ENCODE results near the gene PNPT1. TPM values are rescaled to one million over a fixed set of nuclear protein-coding genes. Genes with fewer than 3 reads are reported as not detected.

Gene PNPT1
- total RNA-seq, 4 donors from 2014 or later = 6.6 to 18.3 (median 14.3) TPM

- Histone ChIP-seq H3K9me3 (no peaks in the 10 kb centered on the region), H3K36me3 (no peaks in the 10 kb centered on the region), H3K27me3 (no peaks in the 10 kb centered on the region), H3K4me1 (peaks cover 0 to 12% (median 0%) of the 10 kb centered on the region in 3 donors), H3K4me3 (no peak overlapping the region), H3K27ac (peak overlapping the region in 2 of 4 donors; percentile 6 to 23)
- intact Hi-C loops (cut with DNase I) = no loop called here
- 53 to 64% methylated on average over 4 of the region's 4 CpGs for WGBS, 2 donors
- no peak for DNase-seq
- TF ChIP-seq POLR2A (IDR thresholded peaks at IDR 0.05) (no peak), CTCF (IDR thresholded peaks at IDR 0.05) (no peak)
Measured at GRCh38 chr2:55732854-55733253, 39.2 kb upstream of the PNPT1 start.

- no peaks in the 10 kb centered on the region for H3K9me3 ChIP-seq
- WGBS, 2 donors = 38 to 58% methylated on average over 1 of the region's 1 CpG
Measured at GRCh38 chr2:55729136-55729685, 35.6 kb upstream of the PNPT1 start.

GRCh38 chr2:55721596-55722215 lies 28.1 kb upstream of the PNPT1 start:
- Histone ChIP-seq H3K9me3 (no peaks in the 10 kb centered on the region), H3K4me3 (no peak overlapping the region), H3K27ac (no peak overlapping the region), H3K27me3 (no peaks in the 10 kb centered on the region), H3K4me1 (peaks cover 0 to 7% (median 0%) of the 10 kb centered on the region in 3 donors), H3K36me3 (no peaks in the 10 kb centered on the region)
- DNase-seq = no peak
- intact Hi-C loops (cut with DNase I) = no loop called here
- 50 to 57% methylated on average over 5 of the region's 5 CpGs for WGBS, 2 donors
- TF ChIP-seq POLR2A (IDR thresholded peaks at IDR 0.05) (no peak), CTCF (IDR thresholded peaks at IDR 0.05) (no peak)

More at GRCh38 chr2:55729136-55729685, 35.6 kb upstream of the PNPT1 start:
- Histone ChIP-seq H3K36me3 (no peaks in the 10 kb centered on the region), H3K27me3 (no peaks in the 10 kb centered on the region), H3K4me3 (no peak overlapping the region), H3K4me1 (peaks cover 0 to 10% (median 0%) of the 10 kb centered on the region in 3 donors), H3K27ac (no peak overlapping the region)
- DNase-seq = no peak
- intact Hi-C loops (cut with DNase I) = no loop called here
- TF ChIP-seq CTCF (IDR thresholded peaks at IDR 0.05) (no peak), POLR2A (IDR thresholded peaks at IDR 0.05) (no peak)

- intact Hi-C loops (cut with DNase I) = no loop called here
- TF ChIP-seq POLR2A (IDR thresholded peaks at IDR 0.05) (no peak), CTCF (IDR thresholded peaks at IDR 0.05) (no peak)
- Histone ChIP-seq H3K4me1 (peaks cover 0 to 7% (median 0%) of the 10 kb centered on the region in 3 donors), H3K4me3 (no peak overlapping the region), H3K27me3 (no peaks in the 10 kb centered on the region), H3K9me3 (no peaks in the 10 kb centered on the region), H3K36me3 (no peaks in the 10 kb centered on the region), H3K27ac (no peak overlapping the region)
- 62 to 66% methylated on average over 9 to 11 of the region's 11 CpGs for WGBS, 2 donors
- no peak for DNase-seq
Measured at GRCh38 chr2:55720417-55720816, 26.8 kb upstream of the PNPT1 start.

- DNase-seq = no peak
- no peak overlapping the region for H3K4me3 ChIP-seq
- TF ChIP-seq POLR2A (IDR thresholded peaks at IDR 0.05) (no peak), CTCF (IDR thresholded peaks at IDR 0.05) (no peak)
- no peak overlapping the region for H3K27ac ChIP-seq
- WGBS, 2 donors = 77 to 100% methylated on average over 1 of the region's 1 CpG
- intact Hi-C loops (cut with DNase I) = loop anchor here (5.0 to 10.0 kb wide), 2 partner anchors 287 to 405 kb away; no protein-coding TSS in a partner anchor
- no peaks in the 10 kb centered on the region for H3K9me3 ChIP-seq
- no peaks in the 10 kb centered on the region for H3K27me3 ChIP-seq
- no peaks in the 10 kb centered on the region for H3K36me3 ChIP-seq
- peaks cover 0 to 7% (median 0%) of the 10 kb centered on the region in 3 donors for H3K4me1 ChIP-seq
Measured at GRCh38 chr2:55719852-55720251, 26.2 kb upstream of the PNPT1 start.

All from esophagus squamous epithelium (tissue), 5 donors.